ENCODE measurements around the gene CST4. TPM values are rescaled to one million over a fixed set of nuclear protein-coding genes. Genes with fewer than 3 reads are reported as not detected.
"Not testable (repeated sequence)": the region's sequence is repeated elsewhere in the genome, so short reads cannot be mapped to it uniquely, and the experiment has no call there.

Gene CST4
- total RNA-seq, 1 donor from 2014 or later = not detected

GRCh38 chr20:23636908-23637281, 51.9 kb downstream of the CST4 start:
- no peaks in the 10 kb centered on the region for H3K27me3 ChIP-seq (ENCODE audit: control insufficient read depth, insufficient read depth, low read length)
- DNase-seq (ENCODE audit: low read depth) (no peak), FAIRE-seq (no peak)
- peaks cover 8% of the 10 kb centered on the region for H3K36me3 ChIP-seq (ENCODE audit: control insufficient read depth, insufficient read depth, low read length)
- TF ChIP-seq CTCF (IDR thresholded peaks at IDR 0.05; ENCODE audit: insufficient read depth, low read length, severe bottlenecking) = no peak
- H3K4me3 ChIP-seq (ENCODE audit: low read depth, low read length) = peak overlapping the region; percentile 76

- Histone ChIP-seq H3K4me3 (ENCODE audit: low read depth, low read length) (peak overlapping the region; percentile 76), H3K27me3 (ENCODE audit: control insufficient read depth, insufficient read depth, low read length) (no peaks in the 10 kb centered on the region), H3K36me3 (ENCODE audit: control insufficient read depth, insufficient read depth, low read length) (peaks cover 8% of the 10 kb centered on the region)
- no peak for DNase-seq (ENCODE audit: low read depth)
- no peak for FAIRE-seq
- TF ChIP-seq CTCF (IDR thresholded peaks at IDR 0.05; ENCODE audit: insufficient read depth, low read length, severe bottlenecking) = no peak
These were observed 52.5 kb downstream of the CST4 start for GRCh38 chr20:23636182-23636907.

- not testable (repeated sequence) for H3K36me3 ChIP-seq (ENCODE audit: control insufficient read depth, insufficient read depth, low read length); DNase-seq (ENCODE audit: low read depth); H3K27me3 ChIP-seq (ENCODE audit: control insufficient read depth, insufficient read depth, low read length); H3K4me3 ChIP-seq (ENCODE audit: low read depth, low read length)
- FAIRE-seq = peak; percentile 97
These were observed 53.1 kb downstream of the CST4 start for GRCh38 chr20:23635768-23636090.

Other genes starting within 250 kb of the CST4 start
- gene CSTL1, start 249.4 kb downstream of the CST4 start, total RNA-seq = not detected in 2 replicates
- gene CST11, start 236.2 kb downstream of the CST4 start, total RNA-seq = not detected in 2 replicates
- not detected in 2 replicates for gene CST8, start 197.9 kb downstream of the CST4 start, total RNA-seq
- gene CST9L, start 120.6 kb downstream of the CST4 start, total RNA-seq = not detected in 2 replicates
- not detected in 2 replicates for gene CST9, start 83.1 kb downstream of the CST4 start, total RNA-seq
- 82.7 and 124 TPM in 2 replicates for gene CST3, start 51.1 kb downstream of the CST4 start, total RNA-seq
- not detected in 2 replicates for gene CST1, start 61.9 kb upstream of the CST4 start, total RNA-seq
- not detected in 2 replicates for gene CST2, start 137.7 kb upstream of the CST4 start, total RNA-seq
- gene CST5, start 190.7 kb upstream of the CST4 start, total RNA-seq = not detected in 2 replicates